ENCODE data around the gene DCST1.

DCST1 gene

DNA sequence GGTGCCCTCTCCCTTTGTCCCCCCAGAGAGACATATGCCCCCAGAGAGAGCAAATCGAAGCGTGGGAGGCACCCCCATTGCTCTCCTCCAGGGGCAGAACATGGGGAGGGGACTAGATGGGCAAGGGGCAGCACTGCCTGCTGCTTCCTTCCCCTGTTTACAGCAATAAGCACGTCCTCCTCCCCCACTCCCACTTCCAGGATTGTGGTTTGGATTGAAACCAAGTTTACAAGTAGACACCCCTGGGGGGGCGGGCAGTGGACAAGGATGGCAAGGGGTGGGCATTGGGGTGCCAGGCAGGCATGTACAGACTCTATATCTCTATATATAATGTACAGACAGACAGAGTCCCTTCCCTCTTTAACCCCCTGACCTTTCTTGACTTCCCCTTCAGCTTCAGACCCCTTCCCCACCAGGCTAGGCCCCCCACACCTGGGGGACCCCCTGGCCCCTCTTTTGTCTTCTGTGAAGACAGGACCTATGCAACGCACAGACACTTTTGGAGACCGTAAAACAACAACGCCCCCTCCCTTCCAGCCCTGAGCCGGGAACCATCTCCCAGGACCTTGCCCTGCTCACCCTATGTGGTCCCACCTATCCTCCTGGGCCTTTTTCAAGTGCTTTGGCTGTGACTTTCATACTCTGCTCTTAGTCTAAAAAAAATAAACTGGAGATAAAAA lies 53.4 kb downstream of the DCST1 start:
- DNase-seq = no peak

DNA sequence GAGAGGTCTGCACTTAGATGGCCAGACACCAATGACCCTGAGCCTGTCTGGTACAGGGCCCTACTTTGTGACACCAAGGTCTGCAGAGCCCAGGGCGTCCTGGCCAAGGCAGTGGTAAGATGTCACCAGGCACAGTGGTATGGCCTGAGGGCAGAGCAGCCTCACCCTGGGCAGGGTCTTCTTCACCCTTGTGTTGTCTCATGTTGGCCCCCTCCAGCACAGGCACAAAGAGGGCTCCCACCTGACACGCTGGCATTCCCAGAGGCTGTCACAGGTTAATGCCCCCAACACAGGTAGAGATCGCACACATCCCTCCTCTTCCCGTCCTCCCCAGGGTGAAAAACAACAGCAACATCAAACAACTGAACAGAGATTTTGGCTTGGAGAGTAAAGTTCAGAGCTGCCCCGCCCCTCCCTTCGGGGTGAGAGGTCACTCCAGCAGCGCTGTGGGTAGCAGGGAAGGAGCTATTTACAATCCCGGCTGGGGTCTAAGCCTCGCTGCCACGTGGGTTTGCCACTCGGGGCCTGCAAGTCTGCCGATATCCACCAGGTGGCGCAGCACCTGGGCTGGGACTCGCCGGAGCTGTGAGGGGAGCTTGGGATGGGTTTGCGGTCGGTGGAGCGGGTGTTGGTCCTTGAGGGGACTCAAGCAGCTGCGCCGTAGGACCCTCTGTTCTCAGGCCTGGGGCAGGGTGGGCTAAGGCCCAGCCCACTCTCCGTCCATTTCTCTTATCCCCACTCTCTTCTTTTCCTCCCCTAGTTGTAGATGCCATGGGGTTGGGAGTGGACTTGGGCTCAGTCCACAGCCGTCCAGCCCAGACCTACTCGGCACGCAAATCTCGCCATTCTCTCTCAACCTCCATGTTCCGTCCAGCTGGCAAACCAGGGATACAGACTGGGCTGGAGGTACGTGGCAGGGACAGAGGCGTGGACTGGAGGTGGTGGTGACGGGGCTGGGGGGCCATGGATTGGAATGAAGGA lies 57.7 kb downstream of the DCST1 start:
- peak; percentile 65 to 74 for DNase-seq

DNA sequence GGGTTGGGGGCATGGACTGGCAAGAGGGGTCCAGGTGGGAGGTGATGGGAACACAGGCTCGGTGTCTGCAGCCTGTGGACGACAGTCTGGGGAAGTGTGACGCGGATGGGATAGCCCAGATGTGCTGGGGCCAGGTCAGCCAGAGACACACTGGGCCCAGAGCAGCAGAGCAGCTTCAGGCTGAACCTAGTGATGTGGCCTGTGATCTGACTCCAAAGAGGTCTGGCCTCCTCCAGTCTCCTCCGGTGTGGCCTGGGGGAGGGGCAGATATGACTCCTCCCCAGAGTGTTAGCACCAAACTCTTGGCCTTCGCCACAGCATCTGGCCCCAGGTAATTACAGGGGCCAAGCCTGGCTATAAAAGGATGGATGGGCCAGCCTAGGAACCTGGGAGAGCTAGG lies 58.5 kb downstream of the DCST1 start:
- no peak for DNase-seq

DNA sequence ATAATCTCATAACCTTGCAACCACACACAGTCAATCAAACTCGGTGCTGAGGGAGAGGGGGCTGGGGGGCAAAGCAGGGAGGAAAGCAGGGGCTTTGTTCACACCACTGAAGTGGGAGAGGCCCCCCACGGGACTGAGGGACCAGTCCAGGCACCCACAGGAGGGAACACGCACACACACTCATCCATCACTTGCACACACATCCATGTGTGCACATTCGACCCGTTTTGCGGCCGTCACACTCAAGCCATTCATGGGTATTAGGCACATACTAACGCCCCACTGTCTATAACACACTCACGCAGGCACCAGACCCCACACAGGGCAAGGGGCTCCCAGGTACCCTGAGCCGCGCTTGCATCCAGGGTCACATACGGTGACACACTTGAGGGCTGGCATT lies 59.0 kb downstream of the DCST1 start:
- no peak for DNase-seq

DNA sequence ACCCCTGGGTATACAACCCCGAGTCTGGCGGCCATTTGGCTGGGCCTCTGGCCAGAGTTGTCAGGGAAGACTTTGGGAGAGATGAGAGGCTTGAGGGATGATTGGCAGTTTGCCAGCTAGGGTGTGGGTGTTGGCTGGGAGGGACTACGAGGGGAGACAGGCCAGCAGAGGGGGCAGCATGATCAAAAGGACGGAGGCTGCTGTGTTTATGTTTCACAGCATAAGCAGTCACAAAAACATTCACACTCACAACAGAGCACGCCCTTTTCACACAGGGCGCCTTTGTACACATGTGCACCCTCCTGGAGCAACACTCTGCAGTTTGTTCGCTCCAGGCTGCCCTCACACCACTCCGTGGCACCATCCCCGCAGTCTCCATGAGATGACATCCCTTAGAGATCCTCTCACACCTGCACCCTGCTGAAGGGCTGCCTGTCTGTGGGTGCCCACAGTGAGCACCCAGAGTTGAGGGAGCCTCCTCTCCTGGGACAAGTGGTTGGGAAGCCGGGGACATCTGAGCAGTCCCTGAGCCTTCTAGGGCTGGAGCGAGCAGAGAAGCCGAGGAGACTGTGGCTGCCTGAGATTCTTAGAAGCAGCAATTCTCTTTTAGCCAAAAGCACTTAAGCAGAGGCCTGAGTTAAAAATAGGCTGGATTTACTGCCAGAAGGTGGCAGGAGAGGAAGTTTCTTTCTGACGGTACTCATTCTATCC lies 60.4 kb downstream of the DCST1 start:
- peak; percentile 27 to 28 for DNase-seq

DNA sequence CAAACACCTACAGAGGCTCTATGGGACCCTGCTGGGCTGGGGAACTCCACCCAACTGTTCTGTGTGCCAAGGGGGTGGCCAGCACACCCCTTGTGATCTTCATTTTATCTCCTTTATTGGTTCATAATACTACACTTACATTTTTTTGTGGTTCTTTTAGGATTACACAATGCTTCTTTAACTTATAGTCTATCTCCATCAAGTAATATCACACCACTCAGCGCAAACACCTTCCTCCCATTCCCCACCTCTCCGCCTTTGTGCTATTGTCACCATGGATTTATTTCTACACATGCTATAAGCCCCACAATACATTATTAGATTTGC lies 61.0 kb downstream of the DCST1 start:
- no peak for DNase-seq

DNA sequence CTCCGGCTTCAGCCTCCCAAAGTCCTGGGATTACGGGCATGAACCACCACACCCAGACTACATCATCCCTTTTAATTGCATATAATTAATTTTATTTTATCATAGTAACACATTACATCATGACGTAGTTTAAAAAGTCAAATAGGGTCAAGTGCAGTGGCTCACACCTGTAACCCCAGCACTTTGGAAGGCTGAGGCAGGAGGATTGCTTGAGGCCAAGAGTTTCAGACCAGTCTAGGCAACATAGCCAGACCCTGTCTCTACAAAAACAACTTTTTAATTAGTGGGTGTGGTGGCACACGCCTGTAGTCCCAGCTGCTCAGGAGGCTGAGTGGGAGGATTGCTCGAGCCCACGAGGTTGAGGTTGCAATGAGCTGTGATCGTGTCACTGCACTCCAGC lies 65.7 kb downstream of the DCST1 start:
- DNase-seq = peak in 1 of 2 donors; percentile 34
